HG02840 (cell line): ENCODE data around the gene PRCP.

Experiments
- ATAC-seq: cut with Tn5 transposase; IDR thresholded peaks from one replicate; pipeline ENCODE4 v1.9.1; 2021; ENCODE audit warnings: mild to moderate bottlenecking, moderate library complexity, moderate number of reproducible peaks; ENCODE audit not compliant: unreplicated experiment, low FRiP score

PRCP gene

GRCh38 chr11:82791779-82792178, 108.5 kb downstream of the PRCP start:
- no peak for ATAC-seq

GRCh38 chr11:82790723-82791484, 109.3 kb downstream of the PRCP start:
- no peak for ATAC-seq

GRCh38 chr11:82787981-82788380, 112.2 kb downstream of the PRCP start:
- ATAC-seq: no peak

- no peak for ATAC-seq
These were observed 113.4 kb downstream of the PRCP start for GRCh38 chr11:82786836-82787235.

GRCh38 chr11:82786001-82786400, 114.2 kb downstream of the PRCP start:
- ATAC-seq: no peak

- no peak for ATAC-seq
These were observed 117.3 kb downstream of the PRCP start for GRCh38 chr11:82782825-82783374.

GRCh38 chr11:82778776-82779175, 121.5 kb downstream of the PRCP start:
- no peak for ATAC-seq

- no peak for ATAC-seq
These were observed 123.9 kb downstream of the PRCP start for GRCh38 chr11:82776377-82776776.

GRCh38 chr11:82775736-82776346, 124.4 kb downstream of the PRCP start:
- peak; percentile 93 for ATAC-seq

- ATAC-seq: no peak
These were observed 125.0 kb downstream of the PRCP start for GRCh38 chr11:82775218-82775617.
